ENCODE measurements around the gene PDE5A.
"Not testable (repeated sequence)": the region's sequence is repeated elsewhere in the genome, so short reads cannot be mapped to it uniquely, and the experiment has no call there.

- not testable (repeated sequence) for TF ChIP-seq EZH2 (IDR thresholded peaks at IDR 0.05; ENCODE audit: insufficient read depth, poor library complexity, severe bottlenecking); EZH2phosphoT487 (IDR thresholded peaks at IDR 0.05; ENCODE audit: insufficient read depth, low read depth)
These were observed 158.4 kb downstream of the PDE5A start for GRCh38 chr4:119470021-119470736.

Measured in GM23248 (cell line).